Mononuclear cell (primary cell): ENCODE data around the gene MBOAT2. TPM values are rescaled to one million over a fixed set of nuclear protein-coding genes. Genes with fewer than 3 reads are reported as not detected.
A peak's percentile ranks its signal among the peaks of the same experiment; 100 is the strongest.

Experiments used
- H3K27me3 ChIP-seq: 2 replicates; pipeline ENCODE4 v1.6.0; 2011; ENCODE audit warnings: low read length, control low read depth; ENCODE audit not compliant: insufficient read depth
- H3K4me1 ChIP-seq: 2 replicates; pipeline ENCODE4 v1.5.1; 2011; ENCODE audit warnings: mild to moderate bottlenecking, low read length, control low read depth; ENCODE audit not compliant: insufficient read depth
- H3K4me3 ChIP-seq: 2 replicates; pipeline ENCODE4 v1.5.1; 2011; ENCODE audit warnings: mild to moderate bottlenecking, low read length, moderate library complexity
- H3K9me3 ChIP-seq: 2 replicates; pipeline ENCODE4 v1.5.1; 2011; ENCODE audit warnings: low read depth, mild to moderate bottlenecking, control low read depth, low read length
- total RNA-seq: library from RNA; depleted of rRNA; stranded (reverse); fragments of >200 nt; gene quantifications from one replicate; pipeline ENCODE4 v1.2.3, GENCODE V29; 2012

Gene MBOAT2
- total RNA-seq, 1 donor, result 9.2 TPM

- H3K4me3 ChIP-seq, result no peak overlapping the region
- peaks cover 5% of the 10 kb centered on the region for H3K27me3 ChIP-seq
- H3K9me3 ChIP-seq, result no peaks in the 10 kb centered on the region
- no peaks in the 10 kb centered on the region for H3K4me1 ChIP-seq
These were observed 26.2 kb upstream of the MBOAT2 start for GRCh38 chr2:9029721-9030120.

- no peak overlapping the region for H3K4me3 ChIP-seq
- H3K4me1 ChIP-seq, result no peaks in the 10 kb centered on the region
- peaks cover 7% of the 10 kb centered on the region for H3K27me3 ChIP-seq
- H3K9me3 ChIP-seq, result no peaks in the 10 kb centered on the region
These were observed 24.4 kb upstream of the MBOAT2 start for GRCh38 chr2:9027884-9028283.

GRCh38 chr2:9025746-9026145 lies 22.3 kb upstream of the MBOAT2 start:
- Histone ChIP-seq H3K4me3 (no peak overlapping the region), H3K4me1 (no peaks in the 10 kb centered on the region), H3K27me3 (peaks cover 7% of the 10 kb centered on the region), H3K9me3 (no peaks in the 10 kb centered on the region)

GRCh38 chr2:9024575-9024974 lies 21.1 kb upstream of the MBOAT2 start:
- Histone ChIP-seq H3K4me1 (no peaks in the 10 kb centered on the region), H3K9me3 (no peaks in the 10 kb centered on the region), H3K27me3 (peaks cover 7% of the 10 kb centered on the region)

GRCh38 chr2:9021563-9022211 lies 18.2 kb upstream of the MBOAT2 start:
- Histone ChIP-seq H3K4me3 (no peak overlapping the region), H3K9me3 (no peaks in the 10 kb centered on the region), H3K27me3 (peaks cover 5% of the 10 kb centered on the region), H3K4me1 (no peaks in the 10 kb centered on the region)

More at GRCh38 chr2:9024575-9024974, 21.1 kb upstream of the MBOAT2 start:
- no peak overlapping the region for H3K4me3 ChIP-seq

GRCh38 chr2:9020267-9020666 lies 16.8 kb upstream of the MBOAT2 start:
- H3K4me1 ChIP-seq, result no peaks in the 10 kb centered on the region
- no peak overlapping the region for H3K4me3 ChIP-seq
- peaks cover 5% of the 10 kb centered on the region for H3K27me3 ChIP-seq
- no peaks in the 10 kb centered on the region for H3K9me3 ChIP-seq

- Histone ChIP-seq H3K4me1 (no peaks in the 10 kb centered on the region), H3K27me3 (no peaks in the 10 kb centered on the region), H3K9me3 (no peaks in the 10 kb centered on the region), H3K4me3 (no peak overlapping the region)
These were observed 15.1 kb upstream of the MBOAT2 start for GRCh38 chr2:9018534-9018933.

- Histone ChIP-seq H3K4me3 (no peak overlapping the region), H3K9me3 (no peaks in the 10 kb centered on the region), H3K27me3 (no peaks in the 10 kb centered on the region), H3K4me1 (no peaks in the 10 kb centered on the region)
These were observed 14.6 kb upstream of the MBOAT2 start for GRCh38 chr2:9018109-9018508.

- no peaks in the 10 kb centered on the region for H3K27me3 ChIP-seq
- H3K4me1 ChIP-seq, result no peaks in the 10 kb centered on the region
These were observed 13.9 kb upstream of the MBOAT2 start for GRCh38 chr2:9017411-9017810.

GRCh38 chr2:9015998-9016397 lies 12.5 kb upstream of the MBOAT2 start:
- no peaks in the 10 kb centered on the region for H3K9me3 ChIP-seq
- H3K4me3 ChIP-seq, result no peak overlapping the region
- H3K27me3 ChIP-seq, result no peaks in the 10 kb centered on the region
- H3K4me1 ChIP-seq, result no peaks in the 10 kb centered on the region

More at GRCh38 chr2:9017411-9017810, 13.9 kb upstream of the MBOAT2 start:
- H3K4me3 ChIP-seq, result no peak overlapping the region
- H3K9me3 ChIP-seq, result no peaks in the 10 kb centered on the region

GRCh38 chr2:9013403-9013802 lies 9.9 kb upstream of the MBOAT2 start:
- no peaks in the 10 kb centered on the region for H3K9me3 ChIP-seq
- H3K4me1 ChIP-seq, result no peaks in the 10 kb centered on the region
- H3K27me3 ChIP-seq, result no peaks in the 10 kb centered on the region
- H3K4me3 ChIP-seq, result no peak overlapping the region

GRCh38 chr2:9010866-9011265 lies 7.4 kb upstream of the MBOAT2 start:
- H3K4me3 ChIP-seq, result no peak overlapping the region
- no peaks in the 10 kb centered on the region for H3K9me3 ChIP-seq
- H3K27me3 ChIP-seq, result no peaks in the 10 kb centered on the region
- no peaks in the 10 kb centered on the region for H3K4me1 ChIP-seq

GRCh38 chr2:9008951-9009664 lies 5.6 kb upstream of the MBOAT2 start:
- Histone ChIP-seq H3K9me3 (no peaks in the 10 kb centered on the region), H3K27me3 (no peaks in the 10 kb centered on the region), H3K4me1 (peaks cover 6% of the 10 kb centered on the region), H3K4me3 (no peak overlapping the region)

GRCh38 chr2:9006368-9006767 lies 2.9 kb upstream of the MBOAT2 start:
- no peak overlapping the region for H3K4me3 ChIP-seq
- H3K4me1 ChIP-seq, result peaks cover 17% of the 10 kb centered on the region
- no peaks in the 10 kb centered on the region for H3K9me3 ChIP-seq
- peaks cover 8% of the 10 kb centered on the region for H3K27me3 ChIP-seq

- Histone ChIP-seq H3K9me3 (no peaks in the 10 kb centered on the region), H3K4me1 (peaks cover 17% of the 10 kb centered on the region), H3K4me3 (peak overlapping the region; percentile 51), H3K27me3 (peaks cover 8% of the 10 kb centered on the region)
These were observed 1.1 kb upstream of the MBOAT2 start for GRCh38 chr2:9004338-9005204.
